ENCODE results near the gene HSPA1A. TPM values are rescaled to one million over a fixed set of nuclear protein-coding genes. Genes with fewer than 3 reads are reported as not detected.
"Not testable (repeated sequence)": the region's sequence is repeated elsewhere in the genome, so short reads cannot be mapped to it uniquely, and the experiment has no call there.

Gene HSPA1A
- total and polyA plus RNA-seq, 12 donors = 113 to 679 (median 235) TPM

DNA sequence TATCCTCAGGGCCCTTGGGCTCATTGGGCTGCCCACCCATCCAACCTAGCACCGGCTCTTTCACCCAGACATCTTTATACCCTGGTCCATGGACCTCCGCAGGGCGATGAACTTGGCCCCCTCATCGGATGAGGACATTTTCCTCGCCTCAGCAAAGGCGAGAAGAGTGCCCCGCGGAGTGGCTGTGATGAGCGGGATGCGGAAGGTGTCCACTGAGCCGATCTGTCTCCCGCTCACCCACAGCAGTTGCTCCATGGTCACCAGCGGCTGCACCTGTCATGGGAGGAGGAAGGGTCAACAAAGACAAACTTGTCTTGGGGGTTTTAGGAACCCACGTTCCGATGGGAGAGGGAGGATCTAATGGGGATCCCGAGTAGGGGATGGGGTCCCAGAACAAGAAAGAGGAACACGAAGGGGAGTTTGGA, 46.6 kb downstream of the HSPA1A start:
- 42% methylated on average over 17 of the region's 17 CpGs for WGBS, 2 donors
- H3K27ac ChIP-seq = peak overlapping the region in 9 of 10 donors; percentile 8 to 93 (median 85)

DNA sequence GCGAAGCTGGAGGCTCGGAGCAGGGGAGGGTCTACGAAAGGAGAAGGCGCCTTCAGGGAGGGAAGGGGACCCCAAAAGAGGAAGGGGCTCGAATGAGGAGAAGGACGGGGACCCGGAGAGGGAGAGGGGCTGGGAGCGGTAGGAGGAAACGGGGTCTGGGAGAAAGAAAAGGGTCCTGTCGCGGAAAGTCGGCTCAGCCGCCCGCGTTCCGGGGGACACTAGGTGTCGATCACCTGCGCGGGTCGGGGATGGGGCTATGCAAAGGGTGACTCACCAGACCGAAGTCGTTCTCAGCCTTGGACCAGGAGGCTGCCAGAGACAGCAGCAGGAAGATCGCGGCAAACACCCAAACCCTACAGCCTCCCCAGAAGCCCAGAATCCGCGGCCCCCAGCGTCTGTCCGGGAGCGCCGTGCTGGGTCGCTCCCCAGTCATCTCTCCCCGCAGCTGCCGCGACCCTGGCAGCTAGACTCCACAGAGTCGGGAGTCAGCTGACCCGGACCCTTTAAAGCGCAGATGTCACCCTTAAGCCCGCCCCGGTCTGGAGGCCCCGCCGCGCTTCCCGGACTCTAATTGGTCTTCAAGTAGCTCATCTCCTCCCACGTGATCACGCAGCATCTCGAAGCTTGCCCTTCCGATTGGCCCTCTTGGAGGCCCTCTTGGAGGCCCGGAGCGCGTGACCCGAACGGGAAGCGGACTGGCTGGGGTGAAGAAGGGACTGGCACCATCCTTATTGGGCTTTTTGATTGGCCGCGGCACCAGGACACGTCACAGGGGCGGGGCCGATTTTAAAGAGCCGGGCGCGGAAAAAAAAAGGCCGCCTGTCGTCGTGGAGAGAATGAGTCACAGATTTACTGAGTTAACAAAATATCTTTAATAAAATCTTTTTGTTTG, 47.2 kb downstream of the HSPA1A start, which contains the start of gene NEU1:
Gene NEU1, minus strand, starts transcription at position 478 of the 892 bp plus-strand sequence. Its CDS starts 45 bp downstream, at position 433.
- Histone ChIP-seq H3K27me3 (no peaks in the 10 kb centered on the region), H3K9me3 (no peaks in the 10 kb centered on the region), H3K27ac (peak within 1 kb of the TSS; percentile 8 to 93 (median 84)), H3K36me3 (peaks cover 0 to 39% (median 21%) of the 10 kb centered on the region in 9 donors), H3K4me3 (peak within 1 kb of the TSS; percentile 65 to 93 (median 78)), H3K4me1 (peaks cover 8 to 29% (median 21%) of the 10 kb centered on the region in 9 donors)
- ATAC-seq (peak; percentile 97 to 99 (median 98)), DNase-seq (peak; percentile 99 to 100)
- TF ChIP-seq, protein P1, sequence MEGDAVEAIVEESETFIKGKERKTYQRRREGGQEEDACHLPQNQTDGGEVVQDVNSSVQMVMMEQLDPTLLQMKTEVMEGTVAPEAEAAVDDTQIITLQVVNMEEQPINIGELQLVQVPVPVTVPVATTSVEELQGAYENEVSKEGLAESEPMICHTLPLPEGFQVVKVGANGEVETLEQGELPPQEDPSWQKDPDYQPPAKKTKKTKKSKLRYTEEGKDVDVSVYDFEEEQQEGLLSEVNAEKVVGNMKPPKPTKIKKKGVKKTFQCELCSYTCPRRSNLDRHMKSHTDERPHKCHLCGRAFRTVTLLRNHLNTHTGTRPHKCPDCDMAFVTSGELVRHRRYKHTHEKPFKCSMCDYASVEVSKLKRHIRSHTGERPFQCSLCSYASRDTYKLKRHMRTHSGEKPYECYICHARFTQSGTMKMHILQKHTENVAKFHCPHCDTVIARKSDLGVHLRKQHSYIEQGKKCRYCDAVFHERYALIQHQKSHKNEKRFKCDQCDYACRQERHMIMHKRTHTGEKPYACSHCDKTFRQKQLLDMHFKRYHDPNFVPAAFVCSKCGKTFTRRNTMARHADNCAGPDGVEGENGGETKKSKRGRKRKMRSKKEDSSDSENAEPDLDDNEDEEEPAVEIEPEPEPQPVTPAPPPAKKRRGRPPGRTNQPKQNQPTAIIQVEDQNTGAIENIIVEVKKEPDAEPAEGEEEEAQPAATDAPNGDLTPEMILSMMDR (IDR thresholded peaks at IDR 0.05) = no peak
- 0 to 1% methylated on average over 64 of the region's 64 CpGs for WGBS, 2 donors
- intact Hi-C loops (cut with DNase I) = loop anchor here in 3 of 10 donors (2.0 to 10.0 kb wide), 3 partner anchors 28 to 178 kb away; partner anchors contain the start of genes LY6G5C (in 1 of the 3) and ZBTB12 (in 1 of the 3)

More for the DNA sequence above, 46.6 kb downstream of the HSPA1A start:
- intact Hi-C loops (cut with DNase I) = loop anchor here in 3 of 10 donors (2.0 to 10.0 kb wide), 3 partner anchors 27 to 177 kb away; partner anchors contain the start of genes LY6G5C (in 1 of the 3) and ZBTB12 (in 1 of the 3)
- peak overlapping the region; percentile 65 to 93 (median 78) for H3K4me3 ChIP-seq
- no peak for DNase-seq
- H3K27me3 ChIP-seq = no peaks in the 10 kb centered on the region
- H3K4me1 ChIP-seq = peaks cover 8 to 29% (median 21%) of the 10 kb centered on the region in 9 donors
- H3K36me3 ChIP-seq = peaks cover 0 to 46% (median 21%) of the 10 kb centered on the region in 9 donors
- TF ChIP-seq, protein P1 (IDR thresholded peaks at IDR 0.05) = no peak
- no peaks in the 10 kb centered on the region for H3K9me3 ChIP-seq
- ATAC-seq = no peak

DNA sequence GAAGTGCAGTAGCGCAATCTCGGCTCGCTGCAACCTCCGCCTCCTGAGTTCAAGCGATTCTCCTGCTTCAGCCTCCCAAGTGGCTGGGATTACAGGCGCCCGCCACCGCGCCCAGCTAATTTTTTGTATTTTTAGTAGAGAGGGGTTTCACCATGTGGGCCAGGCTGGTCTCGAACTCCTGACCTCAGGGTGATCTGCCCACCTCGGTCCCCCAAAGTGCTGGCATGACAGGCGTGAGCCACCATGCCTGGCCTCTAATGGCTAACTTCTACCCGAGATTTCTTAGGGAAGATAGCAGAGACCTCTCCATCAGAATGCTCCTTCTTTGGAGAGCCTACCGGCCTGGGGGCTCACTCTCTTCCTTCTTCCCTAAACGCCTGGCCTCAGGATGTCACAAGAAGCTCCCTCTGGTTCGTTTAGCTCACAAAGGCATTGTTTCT, 48.8 kb downstream of the HSPA1A start:
- peaks cover 0 to 23% (median 15%) of the 10 kb centered on the region in 9 donors for H3K36me3 ChIP-seq
- intact Hi-C loops (cut with DNase I) = loop anchor here in 2 of 10 donors (1.0 to 10.0 kb wide), 2 partner anchors 29 to 179 kb away; partner anchors contain the start of gene LY6G5C (in 1 of the 2)
- not testable (repeated sequence) for ATAC-seq, H3K27me3 ChIP-seq, H3K9me3 ChIP-seq, DNase-seq
- WGBS, 2 donors = 16 to 18% methylated on average over 16 of the region's 16 CpGs
- peak overlapping the region; percentile 4 to 93 (median 76) for H3K4me3 ChIP-seq
- H3K27ac ChIP-seq = peak overlapping the region in 9 of 10 donors; percentile 30 to 90 (median 66)
- H3K4me1 ChIP-seq = peaks cover 8 to 29% (median 21%) of the 10 kb centered on the region in 9 donors

DNA sequence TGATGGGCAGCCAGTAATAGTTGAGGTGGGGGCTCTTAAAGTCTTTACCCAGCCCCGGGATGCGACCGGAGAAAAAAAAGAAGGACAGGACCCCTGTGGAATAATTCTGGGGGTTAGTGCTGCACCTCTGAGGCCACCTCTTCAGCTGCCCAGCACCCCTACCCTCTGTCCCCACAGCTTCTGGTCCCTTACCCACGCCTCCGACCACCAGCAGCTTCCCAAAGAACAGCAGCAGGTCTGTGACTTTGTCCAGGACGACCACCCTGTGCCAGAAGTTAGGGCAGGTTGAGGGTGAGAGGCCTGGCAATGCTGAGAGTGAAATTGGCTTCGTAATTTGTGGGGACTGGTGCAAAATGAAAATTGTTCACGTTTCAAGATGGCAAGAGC, 49.5 kb downstream of the HSPA1A start:
- Histone ChIP-seq H3K9me3 (no peaks in the 10 kb centered on the region), H3K4me1 (peaks cover 8 to 29% (median 21%) of the 10 kb centered on the region in 9 donors), H3K27ac (no peak overlapping the region), H3K27me3 (no peaks in the 10 kb centered on the region), H3K36me3 (peaks cover 0 to 17% (median 9%) of the 10 kb centered on the region in 9 donors), H3K4me3 (no peak overlapping the region)
- DNase-seq = no peak
- TF ChIP-seq, protein P1 (IDR thresholded peaks at IDR 0.05) = no peak
- intact Hi-C loops (cut with DNase I) = loop anchor here in 2 of 10 donors (1.0 to 10.0 kb wide), 2 partner anchors 28 to 180 kb away; partner anchors contain the start of gene LY6G5C (in 1 of the 2)
- 87 to 89% methylated on average over 7 to 8 of the region's 8 CpGs for WGBS, 2 donors
- no peak for ATAC-seq

Data from heart right ventricle (tissue), 16 donors.